ENCODE results near the gene GNAZ.
A peak's percentile ranks its signal among the peaks of the same experiment; 100 is the strongest.
"Not testable (repeated sequence)": the region's sequence is repeated elsewhere in the genome, so short reads cannot be mapped to it uniquely, and the experiment has no call there.

Gene GNAZ

DNA sequence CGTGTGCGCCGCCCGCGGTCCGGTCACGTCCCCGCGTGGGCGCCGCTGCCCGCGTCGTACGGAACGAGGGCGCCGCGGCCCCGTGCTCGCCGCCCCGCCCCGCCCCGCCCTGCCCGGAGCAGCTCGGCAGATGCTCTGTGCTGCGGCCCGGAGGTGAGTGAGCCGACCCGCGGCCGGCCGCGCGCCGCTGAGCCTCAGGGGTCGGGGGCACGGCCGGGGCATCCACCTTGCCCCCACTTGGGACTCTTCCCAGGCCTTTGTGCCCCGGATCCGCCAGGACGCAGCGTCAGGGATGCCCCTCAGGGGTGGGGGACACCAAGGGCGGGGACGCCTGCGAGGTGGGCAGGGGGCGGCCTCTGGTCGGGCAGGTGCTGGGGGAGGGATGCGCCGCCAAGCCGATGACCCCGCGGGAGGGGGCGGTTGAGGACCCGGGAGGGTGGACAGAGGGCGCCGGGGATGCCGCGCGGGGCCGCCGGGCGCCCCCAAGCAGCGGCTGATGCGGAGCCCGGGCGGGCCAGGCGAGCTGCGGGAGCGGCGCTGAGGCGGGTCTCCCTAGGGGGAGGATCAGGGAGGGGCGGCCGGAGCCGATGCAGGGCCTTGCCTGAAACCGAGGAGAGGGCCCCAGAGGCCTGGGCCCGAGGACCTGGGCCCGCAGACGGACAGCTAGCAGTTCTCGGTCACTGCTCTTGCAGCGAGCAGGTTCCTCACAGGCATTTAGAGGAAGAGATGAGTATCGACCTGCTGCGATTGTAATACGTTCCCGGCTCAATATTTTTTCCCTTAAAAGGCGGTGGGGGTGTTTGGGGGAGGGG, at the start of gene GNAZ:
TSS of gene GNAZ (plus strand) at position 102 of the 812 bp plus-strand sequence. CDS start 25,177 bp downstream, outside the sequence.
- peak; percentile 45 for DNase-seq

DNA sequence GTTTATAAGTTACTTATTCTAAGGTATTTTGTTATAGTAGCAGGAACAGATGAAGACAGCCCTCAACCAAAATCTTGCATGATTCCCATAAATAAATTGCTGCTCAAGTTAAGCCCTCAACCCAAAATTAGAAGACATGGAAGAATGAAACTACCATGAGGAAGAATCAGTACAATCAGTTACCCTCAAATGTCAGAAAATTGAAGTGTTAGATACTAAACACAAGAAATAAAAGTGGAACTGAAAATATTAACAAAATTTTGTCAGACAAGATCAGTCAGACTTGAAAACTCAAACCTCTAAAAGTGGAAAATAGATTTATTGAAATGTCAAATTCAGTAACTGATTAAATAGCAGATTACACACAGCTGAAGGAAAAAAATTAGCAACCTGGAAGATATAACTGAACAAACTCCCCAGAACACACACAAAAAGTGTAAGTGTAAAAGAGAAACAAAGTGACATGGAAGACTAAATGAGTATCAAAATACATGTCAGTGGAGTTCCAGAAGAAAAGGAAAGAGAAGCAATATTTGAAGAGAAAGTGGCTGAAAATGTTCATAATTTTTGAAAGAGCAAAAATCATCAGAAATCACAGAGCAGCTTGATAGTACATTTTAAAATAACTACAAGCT, 49.5 kb upstream of the GNAZ start:
- no peak for DNase-seq

DNA sequence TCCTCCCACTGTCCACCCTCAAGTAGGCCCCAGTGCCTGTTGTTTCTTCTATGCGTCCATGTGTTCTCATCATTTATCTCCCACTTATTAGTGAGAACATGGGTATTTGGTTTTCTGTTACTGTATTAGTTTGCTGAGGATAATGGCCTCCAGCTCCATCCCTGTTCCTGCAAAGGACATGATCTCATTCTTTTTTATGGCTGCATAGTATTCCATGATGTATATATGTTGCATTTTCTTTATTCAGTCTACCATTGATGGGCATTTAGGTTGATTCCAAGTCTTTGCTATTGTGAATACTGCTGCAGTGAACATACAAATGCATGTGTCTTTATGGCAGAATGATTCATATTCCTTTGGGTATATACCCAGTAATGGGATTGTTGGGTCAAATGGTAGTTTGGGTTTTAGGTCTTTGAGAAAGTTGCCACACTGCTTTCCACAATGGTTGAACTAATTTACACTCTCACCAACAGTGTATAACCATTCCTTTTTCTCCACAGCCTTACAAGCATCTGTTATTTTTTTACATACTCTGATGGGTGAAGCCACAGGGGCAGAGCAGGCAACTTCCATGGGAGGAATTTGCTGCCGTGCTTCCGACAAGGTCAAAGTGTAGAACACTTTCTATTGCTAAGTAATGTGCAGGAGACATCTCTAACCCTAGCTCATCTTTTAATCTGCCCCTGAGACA, 48.5 kb upstream of the GNAZ start:
- not testable (repeated sequence) for DNase-seq

DNA sequence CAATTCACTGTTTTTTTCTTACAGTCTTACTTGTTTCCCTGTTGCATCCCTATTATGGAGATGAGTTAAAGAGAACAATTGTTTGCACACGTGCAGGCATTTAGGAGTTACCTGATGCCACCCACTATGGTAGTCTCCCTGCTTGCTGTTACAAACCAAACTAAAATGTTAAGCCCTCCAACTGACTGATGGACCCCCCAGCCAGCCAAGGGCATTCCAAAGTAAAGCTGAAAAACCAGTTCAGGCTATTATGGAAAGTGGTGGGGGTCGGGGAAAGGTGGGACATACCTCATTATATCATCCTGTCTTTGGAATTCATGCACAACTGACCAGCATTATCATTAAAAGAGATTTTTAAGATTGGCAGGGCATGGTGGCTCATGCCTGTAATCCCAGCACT, 47.0 kb upstream of the GNAZ start:
- DNase-seq, result no peak

DNA sequence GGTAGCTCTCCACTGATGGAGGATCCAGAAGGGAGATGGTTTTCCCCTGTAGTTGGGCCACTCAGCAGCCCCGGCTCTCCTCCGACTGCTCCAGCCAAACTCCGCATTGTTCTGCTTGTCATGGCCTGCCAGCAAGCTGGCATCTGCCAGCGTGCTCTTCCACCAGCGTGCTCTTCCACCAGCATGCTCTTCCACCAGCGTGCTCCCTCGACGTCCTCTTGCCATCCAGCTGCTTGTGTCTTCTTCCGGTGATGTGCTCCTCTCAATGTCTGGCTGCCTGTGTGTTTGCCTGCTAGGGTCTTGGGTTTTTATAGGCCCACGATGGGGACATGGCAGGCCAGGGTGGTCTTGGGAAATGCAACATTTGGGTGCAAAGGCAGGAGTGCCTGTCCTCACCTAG, 43.5 kb upstream of the GNAZ start:
- no peak for DNase-seq

DNA sequence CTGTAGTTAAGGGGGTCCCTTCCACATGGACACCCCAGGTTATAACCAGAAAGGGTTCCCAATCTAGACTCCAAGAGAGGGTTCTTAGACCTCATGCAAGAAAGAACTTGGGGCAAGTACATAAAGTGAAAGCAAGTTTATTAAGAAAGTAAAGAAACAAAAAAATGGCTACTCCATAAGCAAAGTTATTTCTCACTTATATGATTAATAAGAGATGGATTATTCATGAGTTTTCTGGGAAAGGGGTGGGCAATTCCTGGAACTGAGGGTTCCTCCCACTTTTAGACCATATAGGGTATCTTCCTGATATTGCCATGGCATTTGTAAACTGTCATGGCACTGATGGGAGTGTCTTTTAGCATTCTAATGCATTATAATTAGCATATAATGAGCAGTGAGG, 42.5 kb upstream of the GNAZ start:
- not testable (repeated sequence) for DNase-seq

DNA sequence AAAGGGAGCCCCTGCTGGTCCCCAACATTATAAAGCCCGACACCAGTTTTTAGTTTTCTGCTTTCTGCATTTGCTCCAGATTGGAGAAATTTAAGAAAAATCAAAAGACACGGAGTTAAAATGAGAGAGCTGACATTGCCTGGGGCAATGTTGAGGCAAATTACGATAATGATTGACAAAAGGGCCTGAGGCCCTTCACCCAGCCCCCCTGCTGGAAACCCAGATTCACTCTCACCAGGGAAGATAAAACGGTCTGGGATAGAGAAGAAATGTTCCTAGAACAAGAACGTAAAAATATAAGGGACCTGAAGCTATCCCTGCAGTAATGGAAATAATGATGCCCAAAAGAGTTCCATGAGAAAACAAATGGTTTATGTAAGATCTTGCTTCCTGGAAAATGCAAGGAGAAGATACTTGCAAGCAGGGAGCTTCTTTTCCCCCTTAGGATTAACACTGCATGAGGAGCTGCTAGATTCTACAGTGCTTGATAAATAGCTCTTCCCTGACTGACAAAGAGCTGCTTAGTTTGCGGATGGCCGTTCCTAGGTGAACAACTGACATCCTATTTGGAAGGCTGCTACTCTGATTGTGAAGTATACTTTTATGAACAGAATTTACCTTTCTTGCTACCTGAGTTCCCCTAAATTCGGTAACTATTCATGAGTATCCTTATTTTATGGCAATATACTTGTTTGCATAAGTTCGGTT, 40.6 kb upstream of the GNAZ start:
- DNase-seq, result no peak

DNA sequence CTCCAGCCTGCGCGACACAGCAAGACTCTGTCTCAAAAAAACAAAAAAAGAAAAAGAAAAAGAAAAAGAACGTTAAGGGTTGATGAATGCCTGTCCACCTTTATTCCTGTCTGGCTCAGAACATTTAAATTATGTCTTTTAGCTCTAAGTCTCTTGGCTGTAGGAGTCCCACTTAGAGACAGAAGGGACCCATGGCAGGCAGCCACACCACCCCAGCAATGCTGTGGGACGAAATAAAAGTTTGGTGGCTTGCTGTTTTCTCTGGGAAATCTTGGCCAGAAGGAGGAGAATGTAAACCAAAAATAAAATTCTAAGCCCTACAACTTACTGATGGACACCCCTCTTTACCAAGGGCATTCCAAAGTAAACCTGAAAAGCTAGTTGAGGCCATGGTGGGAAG, 38.9 kb upstream of the GNAZ start:
- no peak for DNase-seq

DNA sequence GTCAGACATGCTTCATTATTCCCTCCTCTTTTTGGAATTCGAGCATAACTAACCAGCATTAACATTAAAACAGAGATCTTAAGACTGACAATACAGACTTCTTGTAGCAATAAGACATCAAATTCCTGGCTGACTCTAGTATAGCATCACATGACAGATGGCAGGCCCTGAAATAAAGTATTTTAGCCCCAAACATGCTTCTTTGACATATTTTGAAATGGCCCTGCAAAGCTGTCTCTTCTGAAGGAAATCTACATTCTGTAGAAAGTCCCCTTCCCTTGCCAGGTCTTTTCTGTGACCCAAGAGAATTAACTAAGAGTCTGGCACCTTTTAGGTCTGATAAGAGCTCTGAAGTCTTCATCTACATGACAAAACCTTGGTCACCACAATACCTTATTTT, 38.5 kb upstream of the GNAZ start:
- DNase-seq, result no peak

DNA sequence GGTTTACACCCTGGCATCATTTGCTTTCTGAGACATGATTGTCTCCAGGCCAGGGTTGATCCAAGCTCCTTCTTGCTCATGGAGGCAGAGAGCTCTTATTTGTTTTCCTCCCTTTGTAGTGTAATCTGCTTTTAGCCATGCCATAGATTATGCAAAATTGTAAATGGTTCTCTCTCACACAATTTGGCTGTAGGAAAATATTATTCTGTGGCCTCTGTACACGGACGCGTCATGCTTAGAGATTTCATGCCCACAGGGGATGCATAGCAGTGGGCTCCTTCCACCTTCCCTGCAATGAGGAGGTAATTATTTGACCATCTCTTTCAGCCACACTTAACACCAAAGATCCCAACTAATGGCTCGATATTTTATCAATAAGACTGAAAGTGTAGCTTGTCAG, 37.7 kb upstream of the GNAZ start:
- DNase-seq, result no peak

DNA sequence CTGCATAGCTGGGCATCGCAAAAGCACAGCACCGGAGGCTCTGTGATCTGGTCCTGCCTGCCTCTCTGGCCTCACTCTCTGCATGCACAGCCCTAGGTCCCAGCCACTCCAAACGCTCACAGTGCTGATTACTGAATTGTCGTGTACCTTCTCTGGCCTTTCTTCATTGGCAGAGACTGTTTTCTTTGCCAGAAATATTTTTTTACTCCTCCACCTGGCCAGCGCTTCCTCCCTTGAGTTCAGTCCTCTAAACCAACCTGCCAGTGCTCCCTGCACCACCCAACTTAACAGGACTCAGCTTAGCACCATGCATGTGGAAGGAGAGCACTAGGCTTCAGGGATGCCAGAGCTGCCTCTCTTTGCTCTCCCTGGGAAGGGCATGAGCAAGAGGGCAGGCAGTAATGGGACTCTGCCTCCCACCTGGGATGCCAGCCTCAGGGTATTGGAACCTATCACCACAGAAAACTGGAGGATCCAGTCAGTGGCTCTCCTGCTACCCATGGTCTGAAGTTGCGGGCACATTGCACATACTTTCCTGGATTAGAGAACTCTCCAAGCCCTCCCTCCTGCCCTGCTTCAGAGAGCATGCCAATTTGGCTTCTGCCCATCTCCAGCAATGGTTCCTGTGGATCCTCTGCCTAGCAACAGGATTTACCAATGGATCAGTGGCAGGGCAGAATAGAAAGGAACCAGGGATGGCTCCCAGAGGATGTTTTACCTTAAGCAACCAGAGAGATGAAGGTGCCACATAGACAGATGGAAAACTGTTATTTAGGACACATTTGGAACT, 37.0 kb upstream of the GNAZ start:
- no peak for DNase-seq

DNA sequence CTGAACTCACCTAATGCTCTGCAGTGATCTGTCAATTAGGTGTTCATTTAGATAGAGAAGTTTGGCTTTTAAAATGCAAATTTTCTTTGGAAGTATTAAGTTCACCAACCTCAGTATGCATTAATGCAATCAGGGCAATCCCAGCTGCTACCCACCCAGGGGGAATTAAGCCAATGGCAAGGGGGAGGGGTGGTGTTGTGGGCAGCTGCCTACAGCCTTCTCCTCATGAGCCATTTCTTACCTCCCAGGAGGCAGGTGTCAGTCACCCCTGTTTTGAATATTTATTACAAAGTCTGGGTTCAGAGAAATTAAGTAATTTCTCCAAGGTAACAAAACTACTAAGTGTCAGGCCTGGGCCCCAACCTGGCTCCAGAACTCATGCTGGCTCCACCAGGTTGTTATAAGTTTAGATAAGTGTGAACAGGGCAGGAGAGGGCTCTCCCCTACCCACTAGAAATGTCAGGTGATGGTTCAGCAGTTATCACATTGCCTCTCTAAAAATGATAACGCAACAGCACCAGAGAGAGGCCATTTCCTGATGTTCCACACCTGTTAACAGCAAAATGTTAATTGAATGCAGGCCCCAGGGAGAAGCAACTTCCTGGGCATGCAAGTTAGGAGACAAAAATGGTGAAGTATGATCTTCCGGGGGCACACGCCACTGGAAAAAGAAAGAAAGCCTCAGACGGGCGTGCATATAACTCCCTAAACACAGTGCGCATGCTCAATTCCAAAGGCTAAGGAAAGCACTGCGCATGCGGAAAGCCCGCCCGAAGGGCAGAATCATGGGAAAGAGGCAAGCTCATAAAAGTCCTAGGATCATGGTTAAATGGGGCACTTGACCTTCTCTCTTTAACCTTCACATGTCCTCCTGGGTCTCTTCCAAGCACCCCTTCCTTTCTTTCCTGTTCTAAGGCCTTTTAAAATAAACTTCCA, 35.4 kb upstream of the GNAZ start:
- no peak for DNase-seq

DNA sequence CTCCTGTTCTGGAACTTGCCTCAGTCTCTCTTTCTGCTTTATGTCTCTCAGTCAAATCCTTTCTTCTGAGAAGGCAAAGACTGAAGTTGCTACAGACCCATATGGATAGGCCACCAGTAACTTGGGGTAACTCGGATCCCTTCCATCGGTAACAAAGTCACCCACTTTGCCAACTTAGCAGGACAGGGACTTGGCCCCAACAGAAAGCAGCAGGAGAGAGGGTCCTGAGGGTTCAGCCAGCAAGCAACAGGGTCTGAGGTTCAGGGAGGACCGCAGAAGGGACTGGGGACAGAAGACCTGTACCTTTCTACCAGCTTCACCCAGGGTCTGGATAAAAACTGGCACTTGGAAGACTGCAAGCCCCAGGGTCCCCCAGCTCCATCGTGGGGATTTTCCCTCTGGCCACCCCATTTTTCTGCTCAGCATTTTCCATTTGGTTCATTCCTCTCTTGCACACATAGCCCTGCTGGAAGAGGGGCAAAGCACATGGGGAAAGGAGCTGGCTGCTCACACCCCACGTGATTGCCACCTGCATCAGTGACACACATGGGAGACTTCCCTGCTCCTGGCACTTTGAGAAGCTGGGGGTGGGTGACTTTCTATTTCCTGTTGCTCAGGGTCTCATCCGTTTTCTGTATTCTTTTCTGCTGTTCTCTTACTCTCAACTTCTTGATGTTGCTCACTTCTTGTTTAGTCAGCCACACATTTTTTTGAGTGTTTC, 34.6 kb upstream of the GNAZ start:
- DNase-seq, result peak; percentile 54

DNA sequence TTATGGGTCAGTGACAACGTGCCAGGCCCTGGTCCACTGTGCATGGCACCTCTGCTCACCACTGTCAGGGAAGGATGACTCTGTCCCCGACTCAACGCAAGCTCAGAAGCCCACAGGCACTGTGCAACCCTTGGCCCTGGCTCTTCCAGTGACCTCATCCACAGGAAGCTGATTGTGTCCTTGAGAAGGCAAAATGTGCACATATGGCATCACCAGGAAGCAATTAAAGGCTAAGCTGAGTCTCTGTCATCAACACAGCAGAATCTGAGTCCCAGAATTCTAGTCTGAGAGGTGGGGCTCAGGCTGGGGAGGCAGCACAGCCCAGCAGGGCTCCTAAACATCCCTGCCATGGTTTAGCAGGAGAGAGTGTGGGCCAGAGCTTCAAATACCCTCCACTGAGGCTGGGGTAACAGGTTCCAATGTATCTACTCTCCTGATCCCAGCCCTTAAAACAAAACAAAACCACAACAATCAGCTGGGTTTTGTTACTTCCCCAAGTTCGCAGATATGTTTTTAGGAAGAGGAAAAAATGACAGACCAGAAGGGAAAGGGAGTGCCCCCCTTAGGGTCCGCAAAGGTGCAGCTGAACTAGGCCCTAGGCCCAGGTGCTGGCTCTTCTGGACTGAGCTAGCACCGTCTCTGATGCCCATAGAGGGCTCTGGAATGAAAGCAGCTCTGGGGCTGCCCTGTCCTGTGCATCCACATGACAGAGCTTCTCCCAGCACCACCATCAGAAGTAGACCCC, 33.5 kb upstream of the GNAZ start:
- no peak for DNase-seq

DNA sequence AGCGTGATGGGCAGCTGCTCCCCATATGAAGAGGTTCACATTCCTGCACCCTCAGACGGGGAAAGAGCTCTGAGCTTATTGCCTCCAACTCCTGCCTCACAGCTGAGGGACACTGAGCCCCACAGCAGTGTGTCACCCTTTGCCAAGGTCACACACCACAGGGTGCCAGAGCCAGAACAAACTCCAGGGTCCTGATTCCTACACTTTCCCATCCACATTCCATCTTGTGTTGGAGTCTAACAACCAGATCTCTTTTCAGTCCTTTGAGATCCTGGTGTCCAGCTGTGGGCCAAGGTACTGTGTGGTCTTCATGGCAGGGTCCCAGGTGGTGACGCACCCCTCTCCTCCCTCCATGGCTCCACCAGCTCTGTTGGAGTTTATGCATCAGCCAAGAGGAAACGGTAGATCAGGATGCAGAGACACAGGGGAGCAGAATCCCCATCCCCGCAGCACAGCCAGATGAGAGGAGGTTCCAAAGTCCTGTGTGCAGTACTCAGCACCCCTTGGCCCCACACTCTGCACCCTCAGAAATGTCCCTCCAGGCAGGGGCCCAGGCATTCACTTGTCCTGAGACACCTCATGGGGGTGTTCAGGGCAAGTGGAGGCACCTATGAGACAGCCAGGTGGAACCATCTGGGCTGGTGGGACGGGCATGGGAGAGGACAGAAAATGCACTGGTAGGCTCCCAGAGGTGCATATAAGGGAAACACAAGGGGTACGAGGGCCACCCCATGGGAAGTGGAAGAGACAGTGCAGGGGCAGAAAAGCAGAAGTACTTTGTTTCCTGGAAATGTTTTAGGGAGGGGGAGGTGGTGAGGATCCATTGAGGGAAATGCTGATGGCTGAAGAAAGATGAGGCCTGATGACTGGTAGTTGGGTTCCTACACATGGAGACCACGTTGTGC, 32.6 kb upstream of the GNAZ start:
- no peak for DNase-seq

DNA sequence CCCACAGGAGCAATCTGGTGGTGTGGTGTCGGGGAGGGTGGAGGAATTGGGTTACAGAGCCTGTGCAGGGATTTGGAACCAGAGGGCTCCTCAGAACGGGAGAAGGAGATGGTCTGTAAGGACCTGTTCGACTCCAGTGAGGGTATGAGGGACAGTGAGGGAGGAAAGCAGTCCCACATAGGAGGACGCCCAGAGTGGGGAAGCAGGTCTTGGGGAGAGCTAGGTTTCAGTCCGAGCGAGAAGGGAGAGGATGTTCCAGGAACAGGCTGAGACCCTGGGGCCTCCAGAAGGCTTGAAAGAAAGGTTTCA, 32.0 kb upstream of the GNAZ start:
- DNase-seq, result no peak

DNA sequence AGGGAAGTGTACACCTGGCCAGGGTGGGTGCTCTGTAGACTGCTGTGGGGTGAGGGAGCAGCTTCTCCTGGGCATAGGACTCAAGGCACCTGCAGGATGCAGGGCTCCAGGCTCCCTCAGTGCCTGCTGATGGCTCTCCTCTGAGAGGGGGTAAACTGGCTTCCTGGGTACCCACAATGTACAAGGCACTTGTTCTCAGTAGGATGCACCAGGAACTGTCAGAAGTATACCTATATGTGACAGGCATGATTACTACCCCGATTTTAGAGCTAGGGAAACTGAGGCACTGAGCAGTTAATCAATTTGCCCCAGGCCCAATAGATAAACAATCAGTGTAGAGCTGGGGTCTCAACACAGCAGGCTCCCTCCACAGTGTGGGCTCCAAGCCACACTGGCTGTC, 31.4 kb upstream of the GNAZ start:
- DNase-seq, result no peak

DNA sequence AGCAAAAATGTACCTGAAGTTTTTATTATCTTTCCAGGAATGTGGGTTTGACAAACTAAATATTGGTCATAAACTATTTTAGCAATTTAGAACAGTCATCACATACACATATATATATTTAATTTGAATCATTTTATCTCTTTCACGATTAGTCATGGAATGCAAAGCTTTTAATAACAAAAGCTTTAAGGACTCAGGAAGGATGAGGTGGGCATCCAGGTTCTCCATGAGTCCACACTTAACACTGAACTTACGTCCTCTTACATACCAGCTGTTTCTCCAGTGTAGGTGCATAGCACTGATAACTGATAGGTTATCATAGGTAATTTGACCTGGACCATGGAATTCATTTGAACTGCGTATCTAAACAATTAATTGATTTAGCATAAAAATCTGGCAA, 28.1 kb upstream of the GNAZ start:
- no peak for DNase-seq

DNA sequence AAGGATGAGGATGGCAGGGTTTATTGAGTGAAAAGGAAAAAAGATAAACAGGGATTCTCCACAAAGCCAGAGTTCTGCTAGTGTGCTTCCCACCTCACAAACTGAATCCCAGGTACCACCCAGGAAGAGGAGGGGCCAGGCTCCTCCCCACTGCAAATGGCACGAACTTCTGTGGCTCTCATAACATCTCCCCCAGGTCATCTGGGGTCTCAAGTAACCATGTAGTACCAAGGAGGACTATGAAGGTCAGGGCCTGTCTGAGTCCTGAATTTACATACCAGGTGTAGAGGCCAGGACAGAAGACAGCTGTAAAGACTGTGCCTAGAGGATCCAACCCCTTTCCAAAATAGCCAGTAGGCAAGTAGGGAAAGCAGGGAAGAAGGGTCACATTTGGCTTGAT, 25.7 kb upstream of the GNAZ start:
- DNase-seq, result no peak

Data from stimulated activated CD4-positive, alpha-beta T cell treated with anti-CD3 and anti-CD28 coated beads, Interleukin-15, amount 100 ng/mL, for 24 hours (primary cell).